Mesendoderm (in vitro differentiated cells): ENCODE data around the gene PDZD2.

Source experiments
- DNase-seq: peaks from one replicate; pipeline ENCODE4 v3.0.0; 2013
- H2AK5ac ChIP-seq: 2 replicates; pipeline ENCODE4 v1.6.1; 2013; ENCODE audit warnings: low read length, inconsistent platforms
- H2BK120ac ChIP-seq: 2 replicates; pipeline ENCODE4 v1.6.1; 2013; ENCODE audit warnings: low read depth, mild to moderate bottlenecking, low read length, moderate library complexity, mixed read lengths
- H2BK15ac ChIP-seq: replicated peaks from 2 replicates; pipeline ENCODE4 v1.6.1; 2013; ENCODE audit warnings: low read depth, mild to moderate bottlenecking, moderate library complexity
- H2BK5ac ChIP-seq: 2 replicates; pipeline ENCODE4 v1.6.1; 2013; ENCODE audit warnings: low read length, inconsistent platforms
- H3K18ac ChIP-seq: 2 replicates; pipeline ENCODE4 v1.6.1; 2013; ENCODE audit warnings: mild to moderate bottlenecking, low read length, mixed read lengths
- H3K23ac ChIP-seq: one replicate; pipeline ENCODE4 v1.6.1; 2013; ENCODE audit warnings: low read length
- H3K27ac ChIP-seq: 2 replicates; pipeline ENCODE4 v1.5.1; 2013; ENCODE audit warnings: low read depth, mild to moderate bottlenecking, inconsistent platforms, low read length, moderate library complexity
- H3K27me3 ChIP-seq: 2 replicates; pipeline ENCODE4 v1.6.1; 2013; ENCODE audit warnings: low read length, control low read depth, mild to moderate bottlenecking, inconsistent platforms; ENCODE audit not compliant: insufficient read depth, poor library complexity
- H3K36me3 ChIP-seq: 2 replicates; pipeline ENCODE4 v1.6.1; 2013; ENCODE audit warnings: low read length, inconsistent platforms; ENCODE audit not compliant: control insufficient read depth, insufficient read depth
- H3K4ac ChIP-seq: one replicate; pipeline ENCODE4 v1.6.1; 2013; ENCODE audit warnings: low read depth, mild to moderate bottlenecking, low read length, moderate library complexity
- H3K4me1 ChIP-seq: 2 replicates; pipeline ENCODE4 v1.6.1; 2013; ENCODE audit warnings: low read depth, low read length, inconsistent platforms; ENCODE audit not compliant: control insufficient read depth
- H3K4me2 ChIP-seq: 2 replicates; pipeline ENCODE4 v1.6.1; 2013; ENCODE audit warnings: low read length
- H3K4me3 ChIP-seq: 2 replicates; pipeline ENCODE4 v1.5.1; 2013; ENCODE audit warnings: mild to moderate bottlenecking, low read length
- H3K56ac ChIP-seq: one replicate; pipeline ENCODE4 v1.6.1; 2013; ENCODE audit warnings: low read length
- H3K79me1 ChIP-seq: 2 replicates; pipeline ENCODE4 v1.6.1; 2013; ENCODE audit warnings: low read length, inconsistent platforms
- H3K79me2 ChIP-seq: 2 replicates; pipeline ENCODE4 v1.6.1; 2013; ENCODE audit warnings: mild to moderate bottlenecking, low read length; ENCODE audit not compliant: control insufficient read depth, insufficient read depth
- H3K9ac ChIP-seq: 2 replicates; pipeline ENCODE4 v1.6.1; 2013; ENCODE audit warnings: low read length, inconsistent platforms
- H4K5ac ChIP-seq: one replicate; pipeline ENCODE4 v1.6.1; 2013; ENCODE audit warnings: low read length
- H4K8ac ChIP-seq: one replicate; pipeline ENCODE4 v1.6.1; 2013; ENCODE audit warnings: low read depth, mild to moderate bottlenecking, control low read depth, low read length, moderate library complexity
- WGBS: extraction: QIAGEN DNeasy Blood & Tissue Kit; methylation state at CpG from one replicate; pipeline ENCODE4 v1.1.7; 2013; ENCODE audit warnings: low lambda C conversion rate, missing lambda C conversion rate; ENCODE audit not compliant: insufficient coverage; ENCODE audit errors: extremely low coverage; 5-methylcytosine and 5-hydroxymethylcytosine counted together

PDZD2 gene

GRCh38 chr5:32018476-32019436 lies 379.8 kb downstream of the PDZD2 start:
- Histone ChIP-seq H3K56ac (no peak overlapping the region), H2BK120ac (no peak overlapping the region), H3K4ac (no peak overlapping the region), H3K79me1 (no peaks in the 10 kb centered on the region), H4K8ac (no peak overlapping the region), H2BK5ac (no peak overlapping the region), H4K5ac (no peak overlapping the region), H2AK5ac (no peak overlapping the region), H3K9ac (no peak overlapping the region), H3K23ac (no peak overlapping the region), H3K4me1 (peaks cover 11% of the 10 kb centered on the region), H3K79me2 (no peaks in the 10 kb centered on the region), H2BK15ac (no peak overlapping the region), H3K18ac (no peak overlapping the region), H3K4me3 (no peak overlapping the region), H3K4me2 (no peak overlapping the region), H3K27me3 (no peaks in the 10 kb centered on the region), H3K36me3 (no peaks in the 10 kb centered on the region), H3K27ac (no peak overlapping the region)
- DNase-seq = no peak
- 100% methylated on average over 2 of the region's 14 CpGs for WGBS

- no peak overlapping the region for H3K4me3 ChIP-seq
- no peak overlapping the region for H3K23ac ChIP-seq
- H3K79me2 ChIP-seq = no peaks in the 10 kb centered on the region
- no peak overlapping the region for H2BK15ac ChIP-seq
- H2BK120ac ChIP-seq = no peak overlapping the region
- DNase-seq = no peak
- H3K18ac ChIP-seq = no peak overlapping the region
- H3K27ac ChIP-seq = no peak overlapping the region
- no peaks in the 10 kb centered on the region for H3K36me3 ChIP-seq
- no peaks in the 10 kb centered on the region for H3K79me1 ChIP-seq
- no peak overlapping the region for H3K9ac ChIP-seq
- WGBS = no CpG with 5 or more reads among the region's 4 CpGs
- H2BK5ac ChIP-seq = no peak overlapping the region
- no peak overlapping the region for H3K4me2 ChIP-seq
- H2AK5ac ChIP-seq = no peak overlapping the region
- no peak overlapping the region for H4K5ac ChIP-seq
- peaks cover 7% of the 10 kb centered on the region for H3K4me1 ChIP-seq
- H4K8ac ChIP-seq = no peak overlapping the region
- H3K4ac ChIP-seq = no peak overlapping the region
- H3K56ac ChIP-seq = no peak overlapping the region
- no peaks in the 10 kb centered on the region for H3K27me3 ChIP-seq
These were observed 381.3 kb downstream of the PDZD2 start for GRCh38 chr5:32020271-32020670.

GRCh38 chr5:32020946-32021345 lies 382.0 kb downstream of the PDZD2 start:
- Histone ChIP-seq H3K23ac (no peak overlapping the region), H3K9ac (no peak overlapping the region), H3K36me3 (no peaks in the 10 kb centered on the region), H3K27ac (no peak overlapping the region), H2BK15ac (no peak overlapping the region), H3K4me1 (peaks cover 7% of the 10 kb centered on the region), H3K4ac (no peak overlapping the region), H3K4me2 (no peak overlapping the region), H2AK5ac (no peak overlapping the region), H3K18ac (no peak overlapping the region), H2BK5ac (no peak overlapping the region), H3K4me3 (no peak overlapping the region), H2BK120ac (no peak overlapping the region), H3K56ac (no peak overlapping the region), H3K79me2 (no peaks in the 10 kb centered on the region), H3K27me3 (no peaks in the 10 kb centered on the region), H4K5ac (no peak overlapping the region), H3K79me1 (no peaks in the 10 kb centered on the region), H4K8ac (no peak overlapping the region)
- DNase-seq = no peak
- WGBS = no CpG with 5 or more reads among the region's 7 CpGs

GRCh38 chr5:32021771-32022170 lies 382.8 kb downstream of the PDZD2 start:
- no peak overlapping the region for H2BK15ac ChIP-seq
- H4K5ac ChIP-seq = no peak overlapping the region
- no peak overlapping the region for H3K18ac ChIP-seq
- no peaks in the 10 kb centered on the region for H3K27me3 ChIP-seq
- no peaks in the 10 kb centered on the region for H3K79me1 ChIP-seq
- no peak overlapping the region for H3K56ac ChIP-seq
- no peak overlapping the region for H2BK5ac ChIP-seq
- no peak overlapping the region for H4K8ac ChIP-seq
- no peak for DNase-seq
- H3K4me1 ChIP-seq = peaks cover 7% of the 10 kb centered on the region
- H3K4me2 ChIP-seq = no peak overlapping the region
- no peak overlapping the region for H3K4ac ChIP-seq
- H3K4me3 ChIP-seq = no peak overlapping the region
- no peaks in the 10 kb centered on the region for H3K36me3 ChIP-seq
- no peak overlapping the region for H2AK5ac ChIP-seq
- H2BK120ac ChIP-seq = no peak overlapping the region
- no peak overlapping the region for H3K9ac ChIP-seq
- no peak overlapping the region for H3K23ac ChIP-seq
- no peaks in the 10 kb centered on the region for H3K79me2 ChIP-seq
- H3K27ac ChIP-seq = no peak overlapping the region
- no CpG with 5 or more reads among the region's 3 CpGs for WGBS

- H3K18ac ChIP-seq = no peak overlapping the region
- H3K79me2 ChIP-seq = no peaks in the 10 kb centered on the region
- H3K9ac ChIP-seq = no peak overlapping the region
- no peak overlapping the region for H4K8ac ChIP-seq
- no peak overlapping the region for H3K23ac ChIP-seq
- H2BK15ac ChIP-seq = no peak overlapping the region
- WGBS = no CpG with 5 or more reads among the region's 2 CpGs
- no peaks in the 10 kb centered on the region for H3K79me1 ChIP-seq
- no peak overlapping the region for H2BK5ac ChIP-seq
- H3K4ac ChIP-seq = no peak overlapping the region
- peaks cover 7% of the 10 kb centered on the region for H3K4me1 ChIP-seq
- H3K4me3 ChIP-seq = no peak overlapping the region
- DNase-seq = no peak
- no peak overlapping the region for H2AK5ac ChIP-seq
- no peak overlapping the region for H3K56ac ChIP-seq
- H2BK120ac ChIP-seq = no peak overlapping the region
- no peak overlapping the region for H3K27ac ChIP-seq
- H3K4me2 ChIP-seq = no peak overlapping the region
- H3K36me3 ChIP-seq = no peaks in the 10 kb centered on the region
- H4K5ac ChIP-seq = no peak overlapping the region
- no peaks in the 10 kb centered on the region for H3K27me3 ChIP-seq
These were observed 383.7 kb downstream of the PDZD2 start for GRCh38 chr5:32022638-32023037.
